HepG2 (cell line): ENCODE measurements around the gene GLYR1. TPM values are rescaled to one million over a fixed set of nuclear protein-coding genes. Genes with fewer than 3 reads are reported as not detected.

Source experiments
- BATF2 ChIP-seq: sonication (generic); formaldehyde crosslinking; IDR thresholded peaks from 2 replicates; pipeline ENCODE4 v1.8.0; 2022; ENCODE audit warnings: mild to moderate bottlenecking, missing genetic modification reagents, moderate library complexity
- CCAR2 ChIP-seq: fragments of 200-400 bp; formaldehyde crosslinking; optimal IDR thresholded peaks from 2 replicates; pipeline ENCODE3; 2018; ENCODE audit warnings: low read depth, mild to moderate bottlenecking, low read length, moderate library complexity
- ELF1 ChIP-seq: sonication (generic); formaldehyde crosslinking; IDR thresholded peaks from 2 replicates; pipeline ENCODE4 v1.4.0; 2020; ENCODE audit warnings: missing genetic modification reagents
- ELF4 ChIP-seq: sonication (generic); formaldehyde crosslinking; IDR thresholded peaks from 2 replicates; pipeline ENCODE4 v1.5.0; 2020; ENCODE audit warnings: missing genetic modification reagents, mild to moderate bottlenecking, moderate library complexity, borderline replicate concordance
- GFI1 ChIP-seq: sonication (generic); formaldehyde crosslinking; IDR thresholded peaks from 2 replicates; pipeline ENCODE4 v1.5.0; 2020; ENCODE audit warnings: missing genetic modification reagents, mild to moderate bottlenecking, borderline replicate concordance
- HMGA1 ChIP-seq: sonication (generic); formaldehyde crosslinking; conservative IDR thresholded peaks from 2 replicates; pipeline ENCODE4 v1.4.0; 2020; ENCODE audit warnings: missing genetic modification reagents
- SIN3A ChIP-seq: IDR thresholded peaks from 2 replicates; pipeline ENCODE4 v1.6.1; 2011; ENCODE audit warnings: low read depth, mild to moderate bottlenecking, control low read depth, low read length, borderline replicate concordance
- SP5 ChIP-seq: IDR thresholded peaks from 2 replicates; pipeline ENCODE4 v1.6.1; 2016; ENCODE audit warnings: low read depth, borderline replicate concordance
- ZBTB37 ChIP-seq: sonication (generic); formaldehyde crosslinking; IDR thresholded peaks from 2 replicates; pipeline ENCODE4 v1.4.0; 2020; ENCODE audit warnings: mild to moderate bottlenecking, missing genetic modification reagents
- ZNF136 ChIP-seq: sonication (generic); formaldehyde crosslinking; IDR thresholded peaks from 2 replicates; pipeline ENCODE4 v1.8.1; 2022; ENCODE audit warnings: low read depth, mild to moderate bottlenecking, moderate library complexity, missing genetic modification reagents
- ZNF788 ChIP-seq: sonication (generic); formaldehyde crosslinking; IDR thresholded peaks from 2 replicates; pipeline ENCODE4 v1.5.0; 2020; ENCODE audit warnings: mild to moderate bottlenecking, missing genetic modification reagents, borderline replicate concordance
- ZSCAN9 ChIP-seq: IDR thresholded peaks from 2 replicates; pipeline ENCODE4 v1.6.1; 2016; ENCODE audit warnings: borderline replicate concordance
- polyA plus RNA-seq, 8 experiments: library from polyadenylated mRNA; depleted of rRNA in 3 of 8; stranded (reverse) in 7 of 8; unstranded in 1 of 8; fragments of >200 nt; fragmentation: Illumina TruSeq in 4 of 8; extraction: Trizol in 4 of 8; gene quantifications; 2 replicates each; pipeline versions ENCODE4 v1.2.1 to v1.2.3, GENCODE V29; 2011 to 2016; ENCODE audit warnings: low read depth in 4 of 8, missing spikeins in 1 of 8, mixed read lengths in 1 of 8; ENCODE audit not compliant: insufficient read depth in 1 of 8
- total RNA-seq, 5 experiments: library from RNA; depleted of rRNA; stranded (reverse); fragments of >200 nt; fragmentation: Illumina TruSeq; extraction: Trizol; gene quantifications; 2 replicates each; pipeline ENCODE4 v1.2.3, GENCODE V29; 2016; ENCODE audit warnings: low read depth in 1 of 5

The GLYR1 gene
- total and polyA plus RNA-seq, 2 of the 13 experiments (the other 11 are each of a cell fraction or from before 2014, with no cell fraction given) = 28.3 to 48.7 TPM

- TF ChIP-seq ZBTB37 = no peak
- no peak for TF ChIP-seq BATF2 (CRISPR knock-in tag)
- no peak for TF ChIP-seq ZNF788 (CRISPR knock-in tag)
- TF ChIP-seq ELF4 (CRISPR knock-in tag) = no peak
- TF ChIP-seq GFI1 (CRISPR knock-in tag) = peak; percentile 0; the same call in 1 of the 2 replicates
- TF ChIP-seq HMGA1 (CRISPR knock-in tag) = no peak
- TF ChIP-seq ZNF136 (CRISPR knock-in tag) = no peak
- peak; percentile 42 for TF ChIP-seq ELF1 (CRISPR knock-in tag)
- peak; percentile 27; the same call in 1 of the 2 replicates for TF ChIP-seq ZSCAN9 (CRISPR knock-in tag)
- no peak for TF ChIP-seq CCAR2
- TF ChIP-seq SP5 = 0 out of 2 replicates have a peak, but pooled peaks have one; percentile 9
- no peak for TF ChIP-seq SIN3A
Observed at GRCh38 chr16:4802659-4803287, 44.3 kb downstream of the GLYR1 start (continued).
